Spleen (tissue), 11 donors: ENCODE measurements around the gene AKT1. TPM values are rescaled to one million over a fixed set of nuclear protein-coding genes. Genes with fewer than 3 reads are reported as not detected.

ENCODE experiments used
- DNase-seq: peaks from one replicate; pipeline ENCODE4 v3.0.0-alpha.2; 2020
- H3K27ac ChIP-seq, 8 donors: fragments of 200-600 bp; sonication (generic) in 7 of 8; 1 replicate in 4 of 8; 2 replicates in 4 of 8; pipeline versions ENCODE4 v1.5.0 to v1.8.0; 2016 to 2021; ENCODE audit warnings: inconsistent platforms in 4 of 8, mild to moderate bottlenecking in 4 of 8, moderate library complexity in 1 of 8
- H3K27me3 ChIP-seq, 7 donors: fragments of 200-600 bp; sonication (generic) in 6 of 7; replicated peaks in 1 of 7; 1 replicate in 4 of 7; 2 replicates in 3 of 7; pipeline versions ENCODE4 v1.5.0 to v1.8.0; 2016 to 2021; ENCODE audit warnings: inconsistent platforms in 3 of 7, mild to moderate bottlenecking in 1 of 7
- H3K36me3 ChIP-seq, 6 donors: fragments of 200-600 bp; sonication (generic) in 5 of 6; 1 replicate in 4 of 6; 2 replicates in 2 of 6; pipeline versions ENCODE4 v1.5.0 to v1.8.0; 2016 to 2021; ENCODE audit warnings: inconsistent platforms in 2 of 6
- H3K4me1 ChIP-seq, 6 donors: fragments of 200-600 bp; sonication (generic) in 5 of 6; 1 replicate in 3 of 6; 2 replicates in 3 of 6; pipeline versions ENCODE4 v1.5.0 to v1.8.0; 2016 to 2021; ENCODE audit warnings: inconsistent platforms in 3 of 6
- H3K4me3 ChIP-seq, 8 donors: fragments of 200-600 bp; sonication (generic) in 7 of 8; 1 replicate in 4 of 8; 2 replicates in 4 of 8; pipeline versions ENCODE4 v1.5.0 to v1.8.0; 2016 to 2021; ENCODE audit warnings: inconsistent platforms in 4 of 8, mild to moderate bottlenecking in 4 of 8, moderate library complexity in 2 of 8
- H3K9me3 ChIP-seq, 8 donors: fragments of 200-600 bp; sonication (generic) in 7 of 8; 1 replicate in 4 of 8; 2 replicates in 4 of 8; pipeline versions ENCODE4 v1.5.0 to v1.8.0; 2016 to 2021; ENCODE audit warnings: inconsistent platforms in 4 of 8
- POLR2A ChIP-seq, 3 donors: fragments of 450-650 bp; IDR thresholded peaks; one replicate each; pipeline ENCODE4 v1.5.1; 2017; ENCODE audit warnings: antibody characterized with exemption in 3 of 3, mild to moderate bottlenecking in 1 of 3
- POLR2AphosphoS5 ChIP-seq, 3 donors: sonication (generic); formaldehyde crosslinking; IDR thresholded peaks; one replicate each; pipeline ENCODE4 v1.5.1; 2017; ENCODE audit warnings: antibody characterized with exemption in 3 of 3
- WGBS, 5 donors: extraction: QIAGEN DNeasy Blood & Tissue Kit in 3 of 5; methylation state at CpG; one replicate each; pipeline versions ENCODE4 v1.1.5 to v1.1.7; 2013 to 2018; 5-methylcytosine and 5-hydroxymethylcytosine counted together
- intact Hi-C: fragments of 100-400 bp; cut with DNase I; formaldehyde crosslinking; loops from one replicate; pipeline ENCODE4 v1.15.0; 2023; ENCODE audit warnings: low total_unique reads
- polyA plus RNA-seq, 3 donors: library from polyadenylated mRNA; stranded (reverse); fragments of 200-250 nt; gene quantifications; one replicate each; pipeline ENCODE4 v1.2.1, GENCODE V29; 2013
- total RNA-seq, 7 donors: library from RNA; depleted of rRNA in 3 of 7; stranded (reverse); fragments of >200 nt in 3 of 7; fragmentation: NEBNext Ultra II Directional in 4 of 7; extraction: Animal tissue kit (Norgen Biotek cat#: 25700) in 4 of 7; gene quantifications; one replicate each; pipeline versions ENCODE4 v1.1.0 to v1.2.1, GENCODE V29; 2016 to 2021
- TF ChIP-seq, protein P1 (sequence below), 11 experiments: fragments of 200-600 bp in 7 of 11; fragments of 450-650 bp in 4 of 11; sonication (generic) in 4 of 11; IDR thresholded peaks in 8 of 11; conservative IDR thresholded peaks in 3 of 11; 1 replicate in 7 of 11; 2 replicates in 4 of 11; pipeline versions ENCODE4 v1.4.0 to v1.8.0; 2016 to 2021; ENCODE audit warnings: antibody characterized with exemption in 11 of 11, inconsistent platforms in 4 of 11, mild to moderate bottlenecking in 1 of 11
- donor health status: healthy with polysubstance abuse.
- donor health status: DM: no; HTN: no; CAD: no; lungs with moderate emphysema.
- donor health status: DM: no; HTN: no; CAD: no.
- donor health status: Bipolar disorder and iron deficiency.
- donor health status: healthy.
- donor health status: DM: no; HTN: no; CAD: no.
- donor health status: DM: yes; HTN: yes; CAD: no.

The AKT1 gene
- total and polyA plus RNA-seq, 10 donors = 56.2 to 184 (median 115) TPM

GRCh38 chr14:104801520-104802393 is 6.2 kb upstream of the AKT1 start:
- Histone ChIP-seq H3K4me1 (peaks cover 25 to 84% (median 53%) of the 10 kb centered on the region in 6 donors), H3K4me3 (peak overlapping the region; percentile 37 to 96 (median 84)), H3K27ac (peak overlapping the region in 7 of 8 donors; percentile 70 to 95 (median 90)), H3K9me3 (no peaks in the 10 kb centered on the region), H3K36me3 (no peaks in the 10 kb centered on the region), H3K27me3 (no peaks in the 10 kb centered on the region)
- no peak for DNase-seq
- intact Hi-C loops = no loop called here
- TF ChIP-seq, protein P1, sequence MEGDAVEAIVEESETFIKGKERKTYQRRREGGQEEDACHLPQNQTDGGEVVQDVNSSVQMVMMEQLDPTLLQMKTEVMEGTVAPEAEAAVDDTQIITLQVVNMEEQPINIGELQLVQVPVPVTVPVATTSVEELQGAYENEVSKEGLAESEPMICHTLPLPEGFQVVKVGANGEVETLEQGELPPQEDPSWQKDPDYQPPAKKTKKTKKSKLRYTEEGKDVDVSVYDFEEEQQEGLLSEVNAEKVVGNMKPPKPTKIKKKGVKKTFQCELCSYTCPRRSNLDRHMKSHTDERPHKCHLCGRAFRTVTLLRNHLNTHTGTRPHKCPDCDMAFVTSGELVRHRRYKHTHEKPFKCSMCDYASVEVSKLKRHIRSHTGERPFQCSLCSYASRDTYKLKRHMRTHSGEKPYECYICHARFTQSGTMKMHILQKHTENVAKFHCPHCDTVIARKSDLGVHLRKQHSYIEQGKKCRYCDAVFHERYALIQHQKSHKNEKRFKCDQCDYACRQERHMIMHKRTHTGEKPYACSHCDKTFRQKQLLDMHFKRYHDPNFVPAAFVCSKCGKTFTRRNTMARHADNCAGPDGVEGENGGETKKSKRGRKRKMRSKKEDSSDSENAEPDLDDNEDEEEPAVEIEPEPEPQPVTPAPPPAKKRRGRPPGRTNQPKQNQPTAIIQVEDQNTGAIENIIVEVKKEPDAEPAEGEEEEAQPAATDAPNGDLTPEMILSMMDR (IDR thresholded peaks at IDR 0.05 in 8 of 11, conservative IDR thresholded peaks at IDR 0.05 in 3 of 11) = peak in 1 of 11 experiments; percentile 7
- no peak for TF ChIP-seq POLR2AphosphoS5 (IDR thresholded peaks at IDR 0.05)
- WGBS, 5 donors = 78 to 84% (median 82%) methylated on average over 19 to 45 of the region's 45 CpGs

DNA sequence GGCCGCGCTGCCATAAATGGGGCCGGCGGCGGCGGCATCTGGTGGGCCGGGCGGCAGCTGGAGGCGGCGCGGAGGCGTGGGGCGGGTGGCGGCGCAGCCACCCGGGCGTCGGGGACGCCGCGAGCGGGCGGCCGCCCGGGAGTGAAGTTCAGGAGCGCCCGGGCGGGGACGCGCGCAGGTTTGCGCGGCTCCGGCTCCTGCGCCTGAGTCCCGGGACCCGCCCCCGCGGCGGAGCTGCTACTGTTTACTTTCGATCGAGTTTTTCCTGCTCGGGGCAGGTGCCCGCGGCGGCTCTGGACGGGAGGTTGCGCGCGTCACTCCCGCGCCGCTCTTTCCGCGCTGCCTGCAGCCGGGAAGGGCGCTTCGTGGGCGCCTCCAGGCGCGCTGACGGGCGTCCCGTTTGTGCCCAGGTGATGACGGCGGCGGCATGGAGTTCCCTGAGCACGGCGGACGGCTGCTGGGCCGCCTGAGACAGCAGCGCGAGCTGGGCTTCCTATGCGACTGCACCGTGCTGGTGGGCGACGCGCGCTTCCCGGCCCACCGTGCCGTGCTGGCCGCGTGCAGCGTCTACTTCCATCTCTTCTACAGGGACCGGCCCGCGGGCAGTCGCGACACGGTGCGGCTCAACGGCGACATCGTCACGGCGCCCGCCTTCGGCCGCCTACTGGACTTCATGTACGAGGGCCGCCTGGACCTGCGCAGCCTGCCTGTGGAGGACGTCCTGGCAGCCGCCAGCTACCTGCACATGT is 5.4 kb upstream of the AKT1 start, which contains the start of gene ZBTB42:
Gene ZBTB42 (plus strand): TSS at position 331 of the 749 bp plus-strand sequence. CDS start 97 bp downstream, at position 428.
- H3K27ac ChIP-seq = peak within 1 kb of the TSS; percentile 86 to 95 (median 91)
- 1 to 3% (median 1%) methylated on average over 36 to 105 of the region's 105 CpGs for WGBS, 5 donors
- H3K9me3 ChIP-seq = no peaks in the 10 kb centered on the region
- H3K4me1 ChIP-seq = peaks cover 33 to 91% (median 60%) of the 10 kb centered on the region in 6 donors
- TF ChIP-seq POLR2A (IDR thresholded peaks at IDR 0.05) (no peak), POLR2AphosphoS5 (IDR thresholded peaks at IDR 0.05) (peak; percentile 61 to 79 (median 76))
- TF ChIP-seq, protein P1 (IDR thresholded peaks at IDR 0.05 in 8 of 11, conservative IDR thresholded peaks at IDR 0.05 in 3 of 11) = peak in 1 of 11 experiments; percentile 17
- intact Hi-C loops = no loop called here
- H3K4me3 ChIP-seq = peak within 1 kb of the TSS; percentile 37 to 96 (median 84)
- peak; percentile 93 for DNase-seq
- no peaks in the 10 kb centered on the region for H3K27me3 ChIP-seq
- H3K36me3 ChIP-seq = no peaks in the 10 kb centered on the region

- TF ChIP-seq POLR2AphosphoS5 (IDR thresholded peaks at IDR 0.05) (peak; percentile 72 to 86 (median 85)), POLR2A (IDR thresholded peaks at IDR 0.05) (peak in 1 of 3 donors; percentile 16)
- TF ChIP-seq, protein P1 (IDR thresholded peaks at IDR 0.05 in 8 of 11, conservative IDR thresholded peaks at IDR 0.05 in 3 of 11) = peak in 10 of 11 experiments; percentile 14 to 73 (median 56)
- H3K9me3 ChIP-seq = no peaks in the 10 kb centered on the region
- H3K36me3 ChIP-seq = no peaks in the 10 kb centered on the region
- peak; percentile 96 for DNase-seq
- intact Hi-C loops = no loop called here
- peak overlapping the region in 7 of 8 donors; percentile 36 to 96 (median 81) for H3K4me3 ChIP-seq
- peak overlapping the region; percentile 86 to 95 (median 91) for H3K27ac ChIP-seq
- no peaks in the 10 kb centered on the region for H3K27me3 ChIP-seq
- 3 to 16% (median 4%) methylated on average over 15 to 83 of the region's 83 CpGs for WGBS, 5 donors
- peaks cover 34 to 86% (median 62%) of the 10 kb centered on the region in 6 donors for H3K4me1 ChIP-seq
These were observed 4.6 kb upstream of the AKT1 start for GRCh38 chr14:104800015-104800770.
